Epithelial cell of prostate (primary cell): ENCODE results near the gene SRRM4.

ENCODE experiments used
- DNase-seq: peaks from one replicate; pipeline ENCODE4 v3.0.0-alpha.2; 2011; ENCODE audit warnings: low read depth, low spot score
- H3K27ac ChIP-seq: fragments of 450-650 bp; 2 replicates; pipeline ENCODE4 v1.5.1; 2017; ENCODE audit warnings: mild to moderate bottlenecking

The SRRM4 gene

DNA sequence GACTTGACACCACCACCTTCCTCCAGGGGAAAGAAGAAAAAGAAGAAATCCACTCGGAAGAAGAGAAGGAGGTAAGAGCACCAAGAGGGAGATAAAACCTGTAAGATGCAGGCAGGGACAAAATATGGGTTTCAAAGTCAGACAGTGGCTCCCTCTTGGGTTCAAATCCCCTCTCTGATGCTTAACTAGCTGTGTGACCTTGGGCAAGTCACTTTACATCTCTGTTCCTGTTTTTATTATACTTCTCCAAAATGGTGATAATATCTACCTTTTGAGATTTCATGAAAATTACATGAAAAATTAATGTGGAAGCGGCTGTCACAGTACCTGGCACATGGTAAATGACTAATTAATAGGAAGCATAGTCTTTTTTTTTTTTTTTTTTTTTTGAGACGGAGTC is 133.0 kb downstream of the SRRM4 start:
- DNase-seq, result no peak
- no peak overlapping the region for H3K27ac ChIP-seq

DNA sequence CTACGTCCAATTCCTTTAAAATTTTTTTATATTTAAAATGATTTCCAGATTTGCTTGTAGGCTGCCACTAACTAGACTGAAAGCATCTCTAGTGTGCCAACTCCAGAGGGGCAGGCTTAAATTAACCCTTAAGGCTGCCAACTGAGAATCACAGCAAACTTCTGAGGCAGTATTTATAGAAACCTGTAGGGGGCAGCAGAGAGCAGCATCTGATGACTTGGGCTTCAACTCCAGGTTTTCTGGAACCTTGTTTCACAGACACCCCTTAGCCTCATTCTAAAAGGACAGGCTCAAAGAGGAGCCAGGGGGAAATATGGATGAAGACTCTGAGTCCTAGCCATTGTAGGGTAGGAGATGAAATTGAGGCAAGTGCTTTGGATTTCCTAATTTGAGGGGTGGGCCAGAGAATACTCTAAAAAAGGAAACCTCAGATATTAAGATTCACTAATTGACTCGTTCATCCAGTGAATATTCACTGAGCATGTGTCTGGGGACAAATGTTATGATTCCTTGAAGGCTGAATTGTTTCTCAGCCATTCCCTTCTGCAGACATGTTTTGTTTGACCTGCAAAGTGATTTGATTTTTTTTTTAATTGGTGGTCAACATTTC is 134.1 kb downstream of the SRRM4 start:
- no peak for DNase-seq
- H3K27ac ChIP-seq, result no peak overlapping the region

DNA sequence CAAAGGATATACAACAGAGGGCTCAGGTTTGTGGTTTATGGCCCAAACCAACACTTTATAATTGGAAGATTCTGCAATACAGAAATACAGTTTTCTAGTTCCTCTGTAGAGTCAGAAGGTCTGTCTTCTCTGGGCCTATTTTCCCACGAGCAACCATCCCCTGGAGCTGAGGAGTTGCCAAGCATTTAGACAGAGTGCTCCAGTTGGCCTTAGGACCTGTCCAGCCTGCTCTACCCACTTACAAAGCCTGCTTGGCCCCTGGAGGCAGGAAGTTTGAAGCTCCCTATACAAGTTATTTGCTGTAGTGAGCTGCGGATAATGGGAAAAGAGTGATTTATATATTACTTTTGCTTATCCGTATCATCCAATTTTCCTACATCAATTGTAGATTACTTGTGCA is 136.6 kb downstream of the SRRM4 start:
- H3K27ac ChIP-seq, result no peak overlapping the region
- no peak for DNase-seq

DNA sequence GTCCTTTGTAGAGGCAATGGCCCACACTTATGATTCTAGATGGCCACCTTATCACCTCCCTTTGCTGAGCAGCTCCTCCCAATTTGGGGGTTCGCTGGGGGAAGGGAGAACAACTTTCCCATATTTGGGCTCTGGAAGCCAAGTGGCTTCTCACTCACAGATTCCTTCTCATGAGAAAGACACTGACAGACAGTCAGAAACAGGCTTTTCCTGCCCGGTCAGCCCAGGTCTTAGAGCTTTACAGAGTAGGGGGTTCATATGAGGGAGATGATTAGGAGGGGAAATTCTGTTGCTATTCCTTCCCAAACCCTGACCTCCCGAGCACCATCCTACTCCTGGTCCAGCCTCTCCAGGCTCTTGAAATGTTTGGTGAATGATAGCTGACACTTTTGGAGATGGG is 137.3 kb downstream of the SRRM4 start:
- H3K27ac ChIP-seq, result no peak overlapping the region
- no peak for DNase-seq

DNA sequence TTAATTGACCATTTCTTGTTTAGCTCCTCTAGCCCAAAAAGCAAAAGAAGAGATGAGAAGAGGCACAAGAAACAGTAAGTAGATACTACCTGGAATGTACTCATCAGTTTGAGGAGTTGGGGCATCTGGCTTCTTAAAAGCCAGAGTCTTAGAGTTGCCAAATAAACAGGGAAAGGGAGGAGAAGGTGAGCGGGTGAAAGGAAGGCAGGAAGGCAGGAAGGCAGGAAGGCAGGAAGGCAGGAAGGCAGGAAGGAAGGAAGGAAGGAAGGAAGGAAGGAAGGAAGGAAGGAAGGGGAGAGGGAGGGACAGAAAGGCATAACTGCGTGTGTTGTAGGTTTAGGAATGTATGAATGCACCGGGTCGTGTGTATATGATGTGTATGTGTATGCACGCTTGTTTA is 140.7 kb downstream of the SRRM4 start:
- no peak overlapping the region for H3K27ac ChIP-seq
- no peak for DNase-seq

DNA sequence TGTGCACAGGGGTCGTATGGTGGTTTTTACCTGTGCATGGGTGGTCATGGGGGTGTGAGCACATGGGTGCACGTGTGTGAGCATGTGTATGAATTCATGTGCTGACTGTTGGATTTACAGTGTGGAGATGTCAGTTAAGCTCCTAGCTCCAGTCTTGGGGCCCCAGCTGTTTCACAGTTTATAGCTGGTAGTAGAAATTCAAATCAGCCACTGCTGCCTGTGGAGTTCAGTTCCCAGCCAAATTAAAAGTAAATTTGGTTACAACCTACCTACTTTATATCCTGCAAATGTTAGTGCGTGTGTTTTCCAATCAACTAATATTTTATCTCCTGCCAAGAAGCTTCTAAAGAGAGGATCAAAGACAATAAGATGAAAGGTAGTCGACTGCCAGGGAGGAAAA is 141.4 kb downstream of the SRRM4 start:
- H3K27ac ChIP-seq, result no peak overlapping the region
- no peak for DNase-seq

DNA sequence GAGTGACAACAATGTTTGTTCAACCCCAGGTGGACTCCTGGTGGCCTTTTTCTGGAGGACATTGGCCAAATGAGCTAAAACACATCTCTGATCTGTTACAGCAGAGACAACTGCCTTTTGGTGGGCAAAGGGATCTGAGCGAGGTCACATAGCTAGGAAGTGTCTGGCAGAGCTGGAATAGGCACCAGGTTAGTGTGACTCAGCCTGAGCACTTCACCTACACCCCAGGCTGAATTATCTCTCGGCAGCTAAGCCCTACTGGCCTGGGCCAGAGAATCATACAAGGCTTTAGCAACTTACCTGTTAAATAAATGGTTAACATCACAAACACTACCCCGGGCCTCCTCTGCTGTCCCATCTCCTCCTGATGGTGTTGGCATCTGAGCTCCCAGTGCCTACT is 147.2 kb downstream of the SRRM4 start:
- no peak for DNase-seq
- H3K27ac ChIP-seq, result no peak overlapping the region

DNA sequence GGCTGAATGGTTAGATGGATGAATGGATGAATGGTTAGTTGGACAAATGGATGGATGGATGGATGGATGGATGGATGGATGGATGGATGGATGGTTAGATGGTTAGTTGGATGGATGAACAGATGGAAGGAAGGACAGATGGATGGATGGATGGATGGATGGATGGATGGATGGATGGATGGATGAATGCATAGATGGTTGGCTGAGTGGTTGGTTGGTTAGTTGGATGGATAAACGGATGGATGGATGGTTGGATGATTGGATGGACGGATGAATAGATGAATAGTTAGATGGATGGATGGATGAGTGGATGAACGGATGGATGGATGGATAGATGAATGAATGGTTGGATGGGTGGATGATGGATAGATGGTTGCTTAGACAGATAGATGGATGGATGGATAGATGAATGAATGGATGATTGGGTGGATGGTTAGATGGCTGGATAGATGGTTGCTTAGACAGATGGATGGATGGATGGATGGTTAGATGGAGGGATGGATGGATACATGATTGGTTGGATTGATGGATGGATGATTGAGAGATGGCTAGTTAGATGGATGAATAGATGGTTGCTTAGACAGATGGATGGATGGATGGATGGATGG is 148.6 kb downstream of the SRRM4 start:
- H3K27ac ChIP-seq, result no peak overlapping the region
- DNase-seq, result no peak

DNA sequence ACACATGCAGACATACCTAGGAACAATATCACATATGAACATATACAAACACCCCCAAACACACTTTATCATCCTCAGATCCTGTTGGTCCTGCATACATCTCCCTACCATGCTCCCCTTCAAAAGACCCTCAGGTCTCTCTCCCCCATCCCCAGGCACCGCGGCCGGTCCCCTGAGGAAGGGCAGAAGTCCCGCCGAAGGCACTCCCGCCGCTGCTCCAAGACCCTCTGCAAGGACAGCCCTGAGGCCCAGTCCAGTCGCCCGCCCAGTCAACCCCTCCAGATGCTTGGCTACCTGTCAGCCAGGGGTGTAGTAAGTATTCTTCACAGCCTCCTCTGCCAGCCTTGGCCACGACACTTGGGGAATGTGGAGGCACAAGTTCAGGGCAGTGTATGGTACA is 149.2 kb downstream of the SRRM4 start:
- no peak overlapping the region for H3K27ac ChIP-seq
- no peak for DNase-seq

DNA sequence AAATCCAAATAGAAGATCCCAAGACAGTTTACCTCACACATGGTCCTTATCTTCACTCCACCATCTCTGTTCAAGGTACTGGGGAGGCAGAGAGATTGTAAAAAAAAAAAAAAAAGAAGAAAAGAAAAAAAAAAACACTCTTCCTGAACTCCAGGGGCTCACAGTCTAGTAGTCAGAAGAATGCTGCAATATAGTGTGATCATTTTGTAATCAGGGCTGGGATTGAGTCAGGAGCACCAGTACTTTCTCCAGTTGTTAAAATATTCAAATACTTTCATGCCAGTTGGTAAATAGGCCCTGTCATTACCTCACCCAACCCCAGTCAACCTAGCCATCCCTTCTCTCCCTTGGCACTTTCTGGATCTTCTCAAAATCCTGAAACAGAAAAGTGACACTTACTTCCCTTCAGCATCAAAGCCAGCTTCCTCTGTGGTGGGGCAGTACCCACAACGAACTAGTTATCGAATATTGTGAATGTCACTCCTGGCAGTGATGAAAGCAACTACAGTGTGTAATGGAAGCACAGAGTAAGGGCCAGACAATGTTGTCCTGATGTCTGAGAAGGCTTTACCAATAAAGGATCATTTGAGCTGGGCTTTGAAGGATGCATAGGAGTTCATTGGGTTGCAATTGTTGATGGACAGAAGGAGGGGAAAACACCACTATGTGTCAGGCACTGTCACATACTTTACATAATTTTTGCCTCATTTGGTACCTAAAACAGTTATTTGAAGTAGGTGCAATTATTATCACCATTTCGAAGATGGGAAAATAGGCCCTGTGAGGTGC is 153.1 kb downstream of the SRRM4 start:
- no peak for DNase-seq
- no peak overlapping the region for H3K27ac ChIP-seq

DNA sequence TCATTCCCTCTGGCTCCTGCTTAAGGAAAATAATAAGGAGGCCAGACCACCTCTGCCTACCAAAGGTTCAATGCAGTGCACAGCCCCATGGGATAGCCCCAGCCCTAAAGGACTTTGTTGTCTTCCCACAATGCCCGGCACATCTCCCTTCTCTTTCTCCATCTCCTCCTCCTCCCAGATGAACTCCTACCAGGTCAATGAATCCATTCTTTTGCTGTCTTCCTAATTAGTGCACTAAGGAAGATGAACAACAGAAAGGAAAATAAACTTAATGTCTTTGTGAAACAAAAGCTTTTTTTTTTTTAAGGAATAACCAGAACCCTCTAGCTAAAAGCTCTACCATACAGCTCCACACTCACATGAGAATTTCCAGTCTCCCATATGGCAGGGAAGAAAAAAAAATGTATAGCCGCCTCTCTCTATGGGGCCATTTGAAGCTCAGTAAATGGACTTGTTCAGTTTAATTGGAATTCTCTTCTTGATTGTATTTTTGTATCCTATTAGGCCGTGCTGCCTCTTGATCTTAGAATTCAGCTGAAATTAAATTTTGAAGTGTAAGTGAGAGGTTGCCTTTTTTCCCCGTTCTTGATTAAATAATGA is 155.6 kb downstream of the SRRM4 start:
- H3K27ac ChIP-seq, result no peak overlapping the region
- DNase-seq, result no peak

DNA sequence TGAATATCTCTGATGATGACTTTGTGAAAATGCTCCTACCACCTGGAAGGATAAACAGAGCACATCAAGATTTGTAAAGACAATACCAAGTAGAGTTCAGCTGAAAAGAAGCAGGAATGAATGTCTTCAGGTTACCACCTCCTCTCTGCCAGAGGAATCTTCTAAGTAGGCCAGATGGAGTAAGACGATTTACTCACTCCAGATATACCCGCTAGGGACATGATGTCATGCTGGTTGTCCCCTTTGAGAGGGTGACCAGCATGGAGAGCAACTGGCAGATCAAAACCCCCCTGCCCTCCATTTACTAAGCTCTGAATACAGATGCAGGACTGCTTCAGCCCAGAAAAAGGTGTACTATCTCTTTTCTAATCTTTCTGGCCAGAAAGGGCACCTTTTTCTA is 158.1 kb downstream of the SRRM4 start:
- H3K27ac ChIP-seq, result no peak overlapping the region
- DNase-seq, result no peak

DNA sequence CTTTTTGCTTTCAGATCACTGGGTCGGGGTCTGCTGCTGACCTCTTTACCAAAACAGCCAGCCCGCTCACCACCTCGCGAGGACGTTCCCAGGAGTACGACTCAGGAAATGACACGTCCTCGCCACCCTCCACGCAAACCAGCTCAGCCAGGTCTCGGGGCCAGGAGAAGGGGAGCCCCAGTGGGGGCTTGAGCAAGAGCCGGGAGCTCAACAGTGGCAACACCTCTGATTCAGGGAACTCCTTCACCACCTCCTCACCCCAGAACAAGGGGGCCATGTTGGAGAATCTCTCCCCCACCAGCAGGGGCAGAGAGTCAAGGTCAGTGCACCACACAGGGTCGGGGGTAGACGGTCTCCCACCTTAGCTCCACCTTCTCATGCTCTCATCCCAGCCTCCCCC is 164.0 kb downstream of the SRRM4 start:
- DNase-seq, result no peak
- H3K27ac ChIP-seq, result no peak overlapping the region

DNA sequence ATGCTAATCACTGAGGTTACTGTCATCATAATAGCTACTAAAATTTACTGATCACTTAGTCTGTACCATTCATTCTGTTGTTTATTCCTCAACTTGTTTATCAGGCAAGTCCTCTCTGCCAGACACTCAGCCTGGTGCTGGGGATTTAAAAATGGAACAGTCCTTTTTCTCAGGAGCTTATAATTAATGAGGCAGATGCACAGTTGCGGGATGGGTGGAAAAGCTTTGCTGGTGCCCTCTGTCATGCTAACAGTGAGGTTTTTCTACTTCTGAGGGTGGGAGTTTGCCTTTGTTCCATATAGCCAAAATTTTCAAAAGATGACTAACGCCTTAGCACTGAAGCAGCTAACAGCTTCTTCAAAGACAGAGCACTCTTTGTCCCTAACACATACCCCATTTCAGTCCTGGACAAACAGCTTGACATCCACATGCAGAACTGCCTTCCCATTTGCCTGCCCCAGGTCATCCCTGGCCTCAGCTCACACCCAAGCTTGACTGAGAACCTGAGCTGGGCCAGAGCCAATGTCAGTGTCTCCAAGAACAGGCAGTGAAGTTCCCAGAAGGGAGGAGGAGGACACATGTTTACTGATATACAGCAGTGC is 166.6 kb downstream of the SRRM4 start:
- DNase-seq, result no peak

DNA sequence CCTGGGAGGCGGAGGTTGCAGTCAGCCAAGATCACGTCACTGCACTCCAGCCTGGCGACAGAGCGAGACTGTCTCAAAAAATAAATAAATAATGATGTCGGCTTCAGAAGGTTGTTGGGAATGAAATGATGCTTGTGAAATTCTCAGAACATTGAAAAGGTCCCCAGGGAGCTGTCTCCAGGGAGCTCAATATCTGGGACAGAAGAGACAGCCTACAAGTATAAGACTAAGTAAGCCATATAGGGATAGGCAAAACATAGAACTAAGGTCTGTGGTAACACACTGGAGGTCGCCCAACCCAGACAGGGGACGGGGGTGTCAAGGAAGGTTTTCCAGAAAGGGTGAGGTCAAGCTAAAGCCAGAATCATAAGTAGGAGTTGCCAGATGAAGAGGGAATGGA is 167.9 kb downstream of the SRRM4 start:
- no peak for DNase-seq
- H3K27ac ChIP-seq, result no peak overlapping the region

More for the DNA sequence above, 166.6 kb downstream of the SRRM4 start:
- no peak overlapping the region for H3K27ac ChIP-seq

DNA sequence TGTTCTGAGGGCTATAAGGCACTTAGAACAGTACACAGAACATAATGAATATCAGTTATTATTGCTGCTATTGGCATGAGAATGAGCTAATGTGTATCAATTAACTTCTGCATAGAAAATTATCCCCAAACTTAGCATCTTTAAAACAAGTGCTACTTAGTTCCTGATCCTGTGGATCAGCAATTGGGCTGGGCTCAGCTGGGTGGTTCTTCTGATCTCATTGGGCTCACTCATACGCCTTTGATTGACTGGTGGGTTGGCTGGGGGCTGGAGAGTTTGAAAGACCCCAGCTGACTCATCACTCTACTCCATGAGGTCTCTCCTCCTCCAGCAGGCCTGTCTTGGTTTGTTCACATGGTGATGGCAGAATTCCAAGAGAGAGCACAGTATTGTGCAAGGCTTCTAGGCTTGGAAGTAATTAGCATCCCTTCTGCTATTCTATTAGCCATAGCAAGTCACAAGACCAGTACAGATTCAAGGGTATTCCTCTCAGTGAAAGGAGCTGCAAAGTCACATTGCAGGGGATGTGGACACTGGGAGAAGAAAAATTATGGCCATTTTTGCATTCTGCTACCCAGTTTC is 170.2 kb downstream of the SRRM4 start:
- DNase-seq, result no peak
- no peak overlapping the region for H3K27ac ChIP-seq

DNA sequence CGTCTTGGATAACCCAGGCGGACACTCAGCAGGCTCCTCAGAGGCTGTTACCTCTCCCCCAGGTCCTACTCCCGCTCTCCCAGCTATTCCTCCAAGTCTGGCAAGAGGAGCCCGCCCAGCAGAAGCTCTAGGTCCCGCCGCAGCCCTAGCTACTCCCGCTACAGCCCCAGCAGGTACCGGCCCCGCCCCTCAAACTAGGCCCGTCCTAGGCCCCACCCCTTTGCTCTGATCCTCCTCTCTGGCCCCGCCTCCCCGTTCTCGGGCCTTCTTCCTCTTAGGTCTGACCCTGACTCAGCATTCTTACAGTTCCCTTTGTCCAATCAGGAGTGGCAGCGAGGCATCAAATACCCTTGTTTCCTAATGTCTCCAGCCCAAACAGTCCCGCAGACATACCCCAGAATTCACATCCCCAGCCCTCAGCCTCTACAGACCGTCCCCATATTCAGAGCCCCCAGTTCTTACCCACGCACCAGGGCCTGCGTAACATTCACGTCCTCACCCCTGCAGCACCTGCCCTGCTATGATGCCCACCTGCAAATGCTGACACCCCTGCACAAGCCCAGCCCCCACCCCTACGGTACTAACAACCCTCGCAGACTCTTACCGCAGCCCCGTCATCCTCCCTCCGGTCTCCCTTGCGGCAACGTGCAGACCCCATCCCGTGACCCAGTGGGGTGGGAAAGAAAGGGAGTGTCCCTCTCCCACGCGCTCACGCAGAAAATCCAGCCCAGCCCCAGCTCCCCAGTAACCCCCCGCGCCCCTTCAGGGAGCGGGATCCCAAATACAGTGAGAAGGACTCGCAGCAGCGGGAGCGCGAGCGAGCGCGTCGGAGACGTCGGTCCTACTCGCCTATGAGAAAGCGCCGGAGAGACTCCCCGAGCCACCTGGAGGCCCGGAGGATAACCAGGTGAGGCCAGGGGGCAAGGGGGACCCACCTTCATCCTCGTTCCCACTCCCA is 172.4 kb downstream of the SRRM4 start:
- DNase-seq, result no peak
- H3K27ac ChIP-seq, result no peak overlapping the region

DNA sequence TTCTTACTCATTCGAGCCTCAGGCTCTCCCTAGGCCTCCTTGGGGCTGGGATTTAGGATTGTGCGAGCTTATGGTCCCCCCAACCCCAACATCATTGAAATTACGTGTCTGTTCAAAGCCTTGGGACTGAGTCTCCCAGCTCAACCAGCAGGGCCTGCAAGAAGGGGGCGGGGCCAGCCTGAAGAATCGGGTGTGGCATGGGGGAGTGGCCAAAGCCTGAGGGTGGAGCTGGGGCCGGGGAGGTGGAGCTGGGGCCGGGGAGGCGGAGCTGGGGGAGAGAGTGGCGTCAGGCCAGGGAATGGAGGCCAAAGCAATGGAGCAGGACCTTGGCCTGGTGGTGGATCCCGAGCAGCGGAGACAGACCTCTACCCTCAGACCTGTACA is 173.1 kb downstream of the SRRM4 start:
- no peak overlapping the region for H3K27ac ChIP-seq
- no peak for DNase-seq

DNA sequence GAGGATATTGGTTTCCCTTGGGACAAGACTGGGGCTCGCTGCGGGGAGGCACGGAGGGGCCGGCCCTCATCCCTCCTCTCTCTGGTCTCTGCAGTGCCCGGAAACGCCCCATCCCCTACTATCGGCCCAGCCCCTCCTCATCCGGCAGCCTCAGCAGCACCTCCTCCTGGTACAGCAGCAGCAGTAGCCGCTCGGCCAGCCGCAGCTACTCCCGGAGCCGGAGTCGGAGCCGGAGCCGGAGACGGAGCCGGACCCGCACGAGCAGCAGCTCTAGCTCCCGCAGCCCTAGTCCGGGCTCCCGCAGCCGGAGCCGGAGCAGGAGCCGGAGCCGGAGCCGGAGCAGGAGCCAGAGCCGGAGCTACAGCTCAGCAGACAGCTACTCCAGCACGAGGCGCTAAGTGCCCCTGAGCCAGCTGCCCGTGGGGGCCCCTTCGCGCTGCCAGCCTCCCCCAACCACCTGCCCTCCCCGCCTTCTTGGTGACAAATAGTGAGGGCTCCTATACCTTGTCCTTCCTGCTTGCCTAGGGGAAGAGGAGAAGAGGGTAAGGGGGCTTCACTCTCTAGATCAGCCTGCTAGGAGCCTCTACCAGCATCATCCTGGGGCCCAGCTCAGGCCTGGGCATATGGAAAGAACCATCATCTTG is 175.2 kb downstream of the SRRM4 start:
- no peak overlapping the region for H3K27ac ChIP-seq

More for the DNA sequence above, 175.2 kb downstream of the SRRM4 start:
- no peak for DNase-seq
